LoVo (cell line): ENCODE results near the gene RNPEP.
"Not testable (repeated sequence)": the region's sequence is repeated elsewhere in the genome, so short reads cannot be mapped to it uniquely, and the experiment has no call there.

ENCODE experiments used
- DNase-seq: peaks from one replicate; pipeline ENCODE4 v3.0.0-alpha.2; 2016; ENCODE audit warnings: low spot score

The RNPEP gene

GRCh38 chr1:202010180-202011015 lies 27.9 kb downstream of the RNPEP start, which contains the start of gene ELF3:
ELF3 (plus strand) TSS chr1:202010587; CDS start chr1:202011137, 550 bp downstream.
- DNase-seq: peak; percentile 98

- DNase-seq: no peak
Measured at GRCh38 chr1:202011994-202012393, 29.5 kb downstream of the RNPEP start.

- DNase-seq: no peak
Measured at GRCh38 chr1:202012544-202013478, 30.4 kb downstream of the RNPEP start.

- DNase-seq: no peak
Measured at GRCh38 chr1:202013603-202014002, 31.2 kb downstream of the RNPEP start.

- DNase-seq: no peak
Measured at GRCh38 chr1:202014060-202014459, 31.6 kb downstream of the RNPEP start.

- no peak for DNase-seq
Measured at GRCh38 chr1:202014915-202015661, 32.6 kb downstream of the RNPEP start.

- DNase-seq: no peak
Measured at GRCh38 chr1:202015662-202015937, 33.2 kb downstream of the RNPEP start.

- no peak for DNase-seq
Measured at GRCh38 chr1:202016022-202016810, 33.8 kb downstream of the RNPEP start.

- peak; percentile 48 for DNase-seq
Measured at GRCh38 chr1:202016811-202017748, 34.6 kb downstream of the RNPEP start.

- peak; percentile 81 for DNase-seq
Measured at GRCh38 chr1:202017749-202018467, 35.5 kb downstream of the RNPEP start.

GRCh38 chr1:202018468-202019234 lies 36.2 kb downstream of the RNPEP start:
- DNase-seq: peak; percentile 88

- not testable (repeated sequence) for DNase-seq
Measured at GRCh38 chr1:202019235-202019558, 36.7 kb downstream of the RNPEP start.

GRCh38 chr1:202023001-202023433 lies 40.6 kb downstream of the RNPEP start:
- DNase-seq: peak; percentile 93

- DNase-seq: peak; percentile 90
Measured at GRCh38 chr1:202029171-202029665, 46.8 kb downstream of the RNPEP start.

GRCh38 chr1:202029727-202030126 lies 47.3 kb downstream of the RNPEP start:
- DNase-seq: no peak

GRCh38 chr1:202031796-202032195 lies 49.3 kb downstream of the RNPEP start:
- no peak for DNase-seq

GRCh38 chr1:202034149-202034682 lies 51.8 kb downstream of the RNPEP start:
- DNase-seq: no peak

GRCh38 chr1:202034683-202035462 lies 52.4 kb downstream of the RNPEP start:
- peak; percentile 94 for DNase-seq
